Fibroblast of gingiva (primary cell): ENCODE results near the gene KRTAP4-8.
A peak's percentile ranks its signal among the peaks of the same experiment; 100 is the strongest.
"Not testable (repeated sequence)": the region's sequence is repeated elsewhere in the genome, so short reads cannot be mapped to it uniquely, and the experiment has no call there.

Experiments
- DNase-seq: peaks from one replicate; pipeline ENCODE4 v3.0.0-alpha.2; 2011; ENCODE audit warnings: low read depth

Gene KRTAP4-8

DNA sequence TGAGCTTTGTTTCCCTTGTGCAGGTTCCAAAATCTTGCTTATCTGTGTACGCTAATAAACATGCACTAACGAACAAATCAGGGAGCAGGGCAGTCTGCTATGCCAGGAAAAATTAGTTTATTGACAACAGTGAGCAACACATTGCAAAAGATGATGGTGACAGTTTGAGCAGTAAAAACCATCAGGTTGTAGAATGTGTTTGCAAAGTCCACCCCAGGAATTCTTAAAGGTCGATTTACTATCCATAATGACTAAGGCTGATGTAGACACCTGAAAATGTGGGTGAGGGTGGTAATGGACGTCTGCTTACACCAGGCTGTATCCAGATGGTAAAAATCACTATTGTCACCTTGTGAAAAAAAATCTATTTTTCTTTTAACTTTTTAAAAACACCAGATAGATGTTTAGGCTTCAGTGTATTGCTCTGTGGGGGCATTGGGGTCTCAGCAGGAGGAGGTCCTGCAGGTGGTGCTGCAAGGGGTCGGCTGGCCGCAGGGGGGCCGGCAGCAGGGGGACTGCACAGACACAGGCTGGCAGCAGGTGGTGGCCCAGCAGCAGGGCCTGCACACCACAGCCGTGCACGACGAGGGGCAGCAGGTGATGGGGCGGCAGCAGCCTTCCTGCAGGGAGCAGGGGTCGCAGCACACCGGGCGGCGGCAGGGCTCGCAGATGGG is 32.8 kb downstream of the KRTAP4-8 start:
- not testable (repeated sequence) for DNase-seq

DNA sequence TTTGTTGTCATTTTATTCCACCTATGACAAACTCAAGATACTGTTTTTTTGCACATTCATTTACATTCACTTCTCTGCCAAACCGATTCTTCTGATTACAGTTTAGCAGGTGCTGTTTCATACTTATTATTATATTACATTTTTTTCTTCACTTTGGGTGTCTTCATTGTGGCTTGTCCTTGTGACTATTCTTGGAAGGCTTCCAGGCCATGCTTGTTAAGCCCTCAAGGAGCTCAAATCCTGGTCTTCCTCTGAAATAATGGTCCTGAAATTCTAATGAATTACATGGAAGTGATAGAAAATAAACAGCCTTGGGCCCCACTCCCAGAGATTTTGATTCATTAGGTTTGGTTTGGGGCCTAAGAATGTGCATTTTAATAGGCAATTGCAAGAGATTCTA is 33.6 kb downstream of the KRTAP4-8 start:
- no peak for DNase-seq

- DNase-seq, result no peak
Observed at GRCh38 chr17:41063449-41063848, 34.5 kb downstream of the KRTAP4-8 start.

GRCh38 chr17:41061964-41062363 is 36.0 kb downstream of the KRTAP4-8 start:
- DNase-seq, result peak; percentile 92

DNA sequence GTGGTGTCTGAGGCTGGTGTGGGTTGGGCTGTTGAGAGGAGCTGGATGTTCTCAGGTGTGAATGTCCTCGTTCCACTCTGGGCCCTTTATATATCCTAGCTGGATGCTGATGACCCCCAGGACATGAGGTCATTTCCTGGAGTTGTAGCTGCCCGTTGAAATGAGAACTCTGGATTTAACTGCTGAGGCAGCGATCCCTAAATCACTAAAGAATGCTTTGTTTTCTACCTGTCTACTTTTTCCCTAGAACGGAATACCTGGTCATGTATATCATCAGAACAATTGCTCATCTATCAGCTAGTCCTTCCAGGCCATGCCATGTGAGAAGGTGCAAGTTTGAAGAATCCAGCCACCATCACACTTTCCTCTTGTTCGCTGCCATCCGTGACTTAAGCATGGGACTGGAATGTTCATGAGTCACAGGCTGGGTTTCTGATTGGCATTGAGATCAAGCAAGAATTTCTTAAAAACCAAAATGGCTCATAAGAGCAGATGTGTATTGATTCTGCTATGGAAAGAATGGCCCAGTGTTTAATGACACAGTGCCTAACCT is 37.8 kb downstream of the KRTAP4-8 start, which contains the start of gene KRTAP2-3:
Gene KRTAP2-3 (minus strand): TSS at position 63 of the 553 bp plus-strand sequence. CDS start 64 bp downstream, outside the sequence.
- peak; percentile 90 for DNase-seq

- peak; percentile 83 for DNase-seq
Observed at GRCh38 chr17:41059276-41060051, 38.5 kb downstream of the KRTAP4-8 start.

- DNase-seq, result no peak
Observed at GRCh38 chr17:41058741-41059140, 39.2 kb downstream of the KRTAP4-8 start.

GRCh38 chr17:41057547-41057946 is 40.4 kb downstream of the KRTAP4-8 start:
- DNase-seq, result no peak

- not testable (repeated sequence) for DNase-seq
Observed at GRCh38 chr17:41055130-41055529, 42.8 kb downstream of the KRTAP4-8 start, which contains the start of gene KRTAP2-2. TSS of gene KRTAP2-2 (minus strand) at chr17:41055230. CDS start at chr17:41055211, 19 bp downstream.

GRCh38 chr17:41054556-41054955 is 43.4 kb downstream of the KRTAP4-8 start:
- not testable (repeated sequence) for DNase-seq

GRCh38 chr17:41054025-41054424 is 43.9 kb downstream of the KRTAP4-8 start:
- no peak for DNase-seq

DNA sequence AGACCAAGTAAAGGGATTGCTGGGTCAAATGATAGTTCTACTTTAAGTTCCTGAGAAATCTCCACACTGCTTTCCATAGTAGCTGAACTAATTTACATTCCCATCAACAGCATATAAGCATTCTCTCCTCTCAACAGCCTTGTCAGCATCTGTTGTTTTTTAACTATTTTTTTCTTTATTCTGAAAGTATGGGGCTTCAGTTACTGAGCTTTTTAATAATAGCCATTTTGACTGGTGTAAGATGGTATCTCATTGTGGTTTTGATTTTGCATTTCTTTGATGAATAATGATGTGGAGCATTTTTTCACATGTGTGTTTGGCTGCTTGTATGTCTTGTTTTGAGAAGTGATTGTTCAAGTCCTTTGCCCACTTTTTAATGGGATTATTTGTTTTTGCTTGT is 45.4 kb downstream of the KRTAP4-8 start:
- DNase-seq, result no peak

GRCh38 chr17:41049110-41049509 is 48.8 kb downstream of the KRTAP4-8 start:
- peak; percentile 31 for DNase-seq

DNA sequence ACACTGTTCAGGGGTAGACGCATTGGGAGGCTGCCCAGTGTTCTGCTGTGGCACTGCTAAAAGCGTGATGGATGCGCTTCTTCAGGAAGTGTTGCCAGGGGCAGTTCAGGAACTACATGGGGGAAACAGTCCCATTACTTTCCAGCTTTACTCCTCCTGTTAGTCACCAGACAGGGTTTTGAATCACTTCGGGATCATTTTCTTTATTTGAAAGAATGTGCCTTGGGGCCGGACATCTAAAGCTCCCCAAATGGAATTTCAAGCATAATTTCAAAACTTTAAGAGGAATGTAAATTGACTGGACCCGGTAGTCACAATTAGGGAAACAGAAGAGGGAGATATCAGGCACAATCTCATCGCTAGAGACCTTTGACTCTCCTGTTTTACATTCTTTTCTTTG is 49.5 kb downstream of the KRTAP4-8 start:
- peak; percentile 41 for DNase-seq
